Astrocyte (in vitro differentiated cells and primary cell): ENCODE measurements around the gene BCL2L1. TPM values are rescaled to one million over a fixed set of nuclear protein-coding genes. Genes with fewer than 3 reads are reported as not detected.

Experiments
- DNase-seq: peaks from one replicate; pipeline ENCODE4 v3.0.0-alpha.2; 2010; ENCODE audit warnings: low read depth
- FAIRE-seq: peaks from 2 replicates; lab custom pipeline; 2011; peaks lifted over from hg19 to GRCh38; lab: Jason Lieb, UNC
- H2AFZ ChIP-seq: 2 replicates; pipeline ENCODE4 v1.6.0; 2012; ENCODE audit warnings: low read depth, low read length, inconsistent platforms
- H3K27ac ChIP-seq: 2 replicates; pipeline ENCODE4 v1.5.1; 2011; ENCODE audit warnings: low read depth, low read length, inconsistent platforms
- H3K27me3 ChIP-seq: 2 replicates; pipeline ENCODE4 v1.6.0; 2011; ENCODE audit warnings: low read length, inconsistent platforms; ENCODE audit not compliant: insufficient read depth
- H3K36me3 ChIP-seq: 2 replicates; pipeline ENCODE4 v1.5.1; 2011; ENCODE audit warnings: low read length, inconsistent platforms; ENCODE audit not compliant: insufficient read depth
- H3K4me1 ChIP-seq: 2 replicates; pipeline ENCODE4 v1.5.1; 2011; ENCODE audit warnings: low read length, inconsistent platforms; ENCODE audit not compliant: insufficient read depth
- H3K4me2 ChIP-seq: 2 replicates; pipeline ENCODE4 v1.6.0; 2012; ENCODE audit warnings: low read length, inconsistent platforms
- H3K4me3 ChIP-seq: 2 replicates; pipeline ENCODE4 v1.5.1; 2011; ENCODE audit warnings: low read depth, mild to moderate bottlenecking, low read length, inconsistent platforms; ENCODE audit not compliant: insufficient read depth
- H3K79me2 ChIP-seq: 2 replicates; pipeline ENCODE4 v1.6.0; 2012; ENCODE audit warnings: mild to moderate bottlenecking, low read length, inconsistent platforms; ENCODE audit not compliant: insufficient read depth
- H3K9ac ChIP-seq: 2 replicates; pipeline ENCODE4 v1.6.0; 2012; ENCODE audit warnings: mild to moderate bottlenecking, low read length, inconsistent platforms
- H3K9me3 ChIP-seq: 2 replicates; pipeline ENCODE4 v1.5.1; 2012; ENCODE audit warnings: low read depth, mild to moderate bottlenecking, low read length, inconsistent platforms; ENCODE audit not compliant: insufficient read depth
- H4K20me1 ChIP-seq: 2 replicates; pipeline ENCODE4 v1.6.0; 2012; ENCODE audit warnings: low read length, inconsistent platforms; ENCODE audit not compliant: insufficient read depth
- H3K27ac Mint-ChIP-seq: one replicate; pipeline ENCODE4 v1.8.0; 2021; ENCODE audit warnings: mild to moderate bottlenecking, mixed read lengths; ENCODE audit not compliant: unreplicated experiment
- H3K27me3 Mint-ChIP-seq: one replicate; pipeline ENCODE4 v1.8.0; 2021; ENCODE audit warnings: low read depth, mixed read lengths; ENCODE audit not compliant: unreplicated experiment
- H3K36me3 Mint-ChIP-seq: one replicate; pipeline ENCODE4 v1.8.0; 2021; ENCODE audit warnings: low read depth, mixed read lengths; ENCODE audit not compliant: unreplicated experiment
- H3K4me1 Mint-ChIP-seq: one replicate; pipeline ENCODE4 v1.8.0; 2021; ENCODE audit warnings: low read depth, mixed read lengths; ENCODE audit not compliant: unreplicated experiment
- H3K4me3 Mint-ChIP-seq: one replicate; pipeline ENCODE4 v1.8.0; 2021; ENCODE audit warnings: mild to moderate bottlenecking, moderate library complexity, mixed read lengths; ENCODE audit not compliant: unreplicated experiment
- H3K9me3 Mint-ChIP-seq: one replicate; pipeline ENCODE4 v1.8.0; 2021; ENCODE audit warnings: mild to moderate bottlenecking, mixed read lengths; ENCODE audit not compliant: unreplicated experiment
- EZH2 ChIP-seq: IDR thresholded peaks from 2 replicates; pipeline ENCODE4 v1.6.1; 2012; ENCODE audit warnings: mild to moderate bottlenecking, low read length, inconsistent platforms; ENCODE audit not compliant: insufficient read depth
- total RNA-seq: library from RNA; stranded (reverse); gene quantifications from 2 replicates; pipeline ENCODE4 v1.2.1, GENCODE V29; 2021
- TF ChIP-seq, protein P1 (sequence below): IDR thresholded peaks from 2 replicates; pipeline ENCODE4 v1.5.1; 2011; ENCODE audit warnings: low read depth, mild to moderate bottlenecking, inconsistent platforms, low read length, moderate library complexity; ENCODE audit not compliant: insufficient read depth

The BCL2L1 gene
- total RNA-seq, 1 donor from 2014 or later, result 149 TPM

DNA sequence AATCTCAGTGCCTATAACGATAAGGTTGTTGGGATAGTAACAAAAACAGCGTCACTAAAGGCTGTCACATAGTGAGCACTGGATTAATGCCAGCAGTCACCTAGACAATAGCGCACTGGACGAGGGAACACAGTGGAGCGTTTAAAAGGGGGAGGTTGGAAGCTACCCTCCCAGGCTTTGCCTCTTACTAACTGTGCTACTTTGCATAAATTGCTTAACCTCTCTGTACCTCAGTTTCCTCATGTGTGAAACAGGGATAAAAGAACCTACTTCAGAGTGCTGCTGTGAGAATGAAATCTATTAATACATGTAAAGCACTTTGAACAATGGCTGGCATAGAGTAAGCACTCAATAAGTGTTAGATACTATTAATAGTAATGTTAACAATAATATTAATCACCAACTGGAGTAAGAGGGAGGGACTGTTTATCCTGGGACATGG is 10.5 kb downstream of the BCL2L1 start:
- FAIRE-seq (no peak), DNase-seq (no peak)
- Histone ChIP-seq H3K36me3 (peaks cover 33% of the 10 kb centered on the region), H3K4me2 (peak overlapping the region; percentile 91), H3K4me3 (peak overlapping the region; percentile 54), H3K27ac (peak overlapping the region; percentile 99), H4K20me1 (no peaks in the 10 kb centered on the region), H3K27me3 (no peaks in the 10 kb centered on the region), H2AFZ (no peak overlapping the region), H3K9ac (peak overlapping the region; percentile 84), H3K4me1 (peaks cover 46% of the 10 kb centered on the region), H3K79me2 (peaks cover 87% of the 10 kb centered on the region), H3K9me3 (no peaks in the 10 kb centered on the region)
- peak overlapping the region; percentile 94 for H3K27ac Mint-ChIP-seq
- no peaks in the 10 kb centered on the region for H3K27me3 Mint-ChIP-seq
- no peak overlapping the region for H3K4me3 Mint-ChIP-seq
- no peaks in the 10 kb centered on the region for H3K9me3 Mint-ChIP-seq
- no peak for TF ChIP-seq EZH2
- TF ChIP-seq, protein P1, sequence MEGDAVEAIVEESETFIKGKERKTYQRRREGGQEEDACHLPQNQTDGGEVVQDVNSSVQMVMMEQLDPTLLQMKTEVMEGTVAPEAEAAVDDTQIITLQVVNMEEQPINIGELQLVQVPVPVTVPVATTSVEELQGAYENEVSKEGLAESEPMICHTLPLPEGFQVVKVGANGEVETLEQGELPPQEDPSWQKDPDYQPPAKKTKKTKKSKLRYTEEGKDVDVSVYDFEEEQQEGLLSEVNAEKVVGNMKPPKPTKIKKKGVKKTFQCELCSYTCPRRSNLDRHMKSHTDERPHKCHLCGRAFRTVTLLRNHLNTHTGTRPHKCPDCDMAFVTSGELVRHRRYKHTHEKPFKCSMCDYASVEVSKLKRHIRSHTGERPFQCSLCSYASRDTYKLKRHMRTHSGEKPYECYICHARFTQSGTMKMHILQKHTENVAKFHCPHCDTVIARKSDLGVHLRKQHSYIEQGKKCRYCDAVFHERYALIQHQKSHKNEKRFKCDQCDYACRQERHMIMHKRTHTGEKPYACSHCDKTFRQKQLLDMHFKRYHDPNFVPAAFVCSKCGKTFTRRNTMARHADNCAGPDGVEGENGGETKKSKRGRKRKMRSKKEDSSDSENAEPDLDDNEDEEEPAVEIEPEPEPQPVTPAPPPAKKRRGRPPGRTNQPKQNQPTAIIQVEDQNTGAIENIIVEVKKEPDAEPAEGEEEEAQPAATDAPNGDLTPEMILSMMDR, result no peak
- H3K36me3 Mint-ChIP-seq, result peaks cover 36% of the 10 kb centered on the region
- peaks cover 58% of the 10 kb centered on the region for H3K4me1 Mint-ChIP-seq

DNA sequence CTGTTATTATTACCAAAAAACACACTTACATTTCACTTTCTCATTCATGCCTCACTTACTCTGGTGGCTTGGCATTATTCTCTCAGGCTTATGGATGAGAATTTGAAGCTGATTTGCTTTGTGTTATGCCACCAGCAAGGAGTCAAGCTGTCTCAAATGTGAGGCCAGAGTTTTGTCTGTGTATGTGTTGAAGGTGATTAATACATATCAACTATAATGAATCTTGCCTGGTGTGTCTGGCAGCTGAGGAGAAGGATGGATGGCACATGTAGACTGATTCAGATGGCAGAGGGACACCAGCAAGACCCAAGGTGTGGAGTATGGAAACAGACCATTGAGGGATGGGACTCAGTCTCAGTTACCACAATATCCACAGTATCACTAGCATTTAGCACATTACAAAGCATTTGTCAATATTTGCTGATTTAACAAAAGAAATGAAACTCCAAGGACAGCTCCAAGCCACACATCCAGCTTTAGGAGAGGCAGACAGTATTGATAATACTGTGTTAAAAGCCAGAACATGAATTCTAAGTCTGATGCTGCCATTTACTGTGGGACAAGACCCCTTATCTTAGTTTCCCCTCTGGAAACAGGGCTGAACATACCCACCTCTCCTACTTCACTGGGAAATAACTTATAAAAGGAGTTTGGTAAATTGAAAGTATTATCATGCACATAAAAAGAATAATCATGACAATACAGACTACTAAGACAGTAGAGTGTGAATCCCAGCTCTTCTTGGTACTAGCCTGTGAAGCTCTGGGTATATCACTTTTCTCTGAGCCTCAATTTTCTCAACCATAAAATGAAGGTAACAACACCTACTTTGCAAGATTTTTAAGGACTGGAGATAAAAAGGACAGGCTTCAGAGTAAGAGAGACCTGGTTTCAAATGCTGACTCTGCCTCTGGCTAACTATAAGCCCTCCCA is 11.2 kb downstream of the BCL2L1 start:
- H3K79me2 ChIP-seq, result peaks cover 87% of the 10 kb centered on the region
- no peak overlapping the region for H2AFZ ChIP-seq
- H3K9me3 ChIP-seq, result no peaks in the 10 kb centered on the region
- no peak overlapping the region for H3K4me3 ChIP-seq
- peaks cover 39% of the 10 kb centered on the region for H3K4me1 ChIP-seq
- no peak for DNase-seq
- Mint-ChIP-seq H3K4me1 (peaks cover 52% of the 10 kb centered on the region), H3K36me3 (peaks cover 36% of the 10 kb centered on the region), H3K9me3 (no peaks in the 10 kb centered on the region), H3K4me3 (no peak overlapping the region), H3K27me3 (no peaks in the 10 kb centered on the region), H3K27ac (peak overlapping the region; percentile 94)
- no peaks in the 10 kb centered on the region for H4K20me1 ChIP-seq
- peaks cover 40% of the 10 kb centered on the region for H3K36me3 ChIP-seq
- peak overlapping the region; percentile 99 for H3K27ac ChIP-seq
- no peaks in the 10 kb centered on the region for H3K27me3 ChIP-seq
- TF ChIP-seq, protein P1, result no peak
- TF ChIP-seq EZH2, result no peak
- peak overlapping the region; percentile 84 for H3K9ac ChIP-seq
- peak overlapping the region; percentile 91 for H3K4me2 ChIP-seq
- no peak for FAIRE-seq
